ENCODE results near the gene MAPT.
"Not testable (repeated sequence)": the region's sequence is repeated elsewhere in the genome, so short reads cannot be mapped to it uniquely, and the experiment has no call there.

The MAPT gene

GRCh38 chr17:46012506-46013079 lies 118.2 kb downstream of the MAPT start:
- Mint-ChIP-seq H3K9me3 (no peaks in the 10 kb centered on the region), H3K27me3 (peaks cover 4% of the 10 kb centered on the region), H3K36me3 (ENCODE audit: low read depth) (no peaks in the 10 kb centered on the region), H3K27ac (no peak overlapping the region), H3K4me3 (no peak overlapping the region), H3K4me1 (ENCODE audit: low read depth) (no peaks in the 10 kb centered on the region)
- intact Hi-C loops (cut with micrococcal nuclease): no loop called here

GRCh38 chr17:46013127-46013501 lies 118.8 kb downstream of the MAPT start:
- intact Hi-C loops (cut with micrococcal nuclease): no loop called here
- no peaks in the 10 kb centered on the region for H3K4me1 Mint-ChIP-seq (ENCODE audit: low read depth)
- H3K9me3 Mint-ChIP-seq: no peaks in the 10 kb centered on the region
- H3K4me3 Mint-ChIP-seq: no peak overlapping the region
- H3K27me3 Mint-ChIP-seq: peaks cover 3% of the 10 kb centered on the region
- H3K36me3 Mint-ChIP-seq (ENCODE audit: low read depth): no peaks in the 10 kb centered on the region
- no peak overlapping the region for H3K27ac Mint-ChIP-seq

GRCh38 chr17:46013502-46014165 lies 119.3 kb downstream of the MAPT start:
- Mint-ChIP-seq H3K27me3 (peaks cover 2% of the 10 kb centered on the region), H3K27ac (no peak overlapping the region), H3K4me1 (ENCODE audit: low read depth) (no peaks in the 10 kb centered on the region), H3K36me3 (ENCODE audit: low read depth) (no peaks in the 10 kb centered on the region), H3K4me3 (no peak overlapping the region), H3K9me3 (no peaks in the 10 kb centered on the region)
- intact Hi-C loops (cut with micrococcal nuclease): no loop called here

- intact Hi-C loops (cut with micrococcal nuclease); H3K4me1 Mint-ChIP-seq (ENCODE audit: low read depth); H3K27me3 Mint-ChIP-seq; H3K9me3 Mint-ChIP-seq; H3K4me3 Mint-ChIP-seq: not testable (repeated sequence)
- peaks cover 21% of the 10 kb centered on the region for H3K36me3 Mint-ChIP-seq (ENCODE audit: low read depth)
- peak overlapping the region; percentile 86 for H3K27ac Mint-ChIP-seq
Measured at GRCh38 chr17:46019408-46019925, 125.1 kb downstream of the MAPT start.

- no peak overlapping the region for H3K4me3 Mint-ChIP-seq
- H3K27ac Mint-ChIP-seq: peak overlapping the region; percentile 86
- peaks cover 16% of the 10 kb centered on the region for H3K4me1 Mint-ChIP-seq (ENCODE audit: low read depth)
- intact Hi-C loops (cut with micrococcal nuclease): no loop called here
- H3K27me3 Mint-ChIP-seq: no peaks in the 10 kb centered on the region
- H3K36me3 Mint-ChIP-seq (ENCODE audit: low read depth): peaks cover 29% of the 10 kb centered on the region
- H3K9me3 Mint-ChIP-seq: no peaks in the 10 kb centered on the region
Measured at GRCh38 chr17:46020023-46020761, 125.8 kb downstream of the MAPT start.

GRCh38 chr17:46020998-46021397 lies 126.6 kb downstream of the MAPT start:
- intact Hi-C loops (cut with micrococcal nuclease): no loop called here
- Mint-ChIP-seq H3K27me3 (no peaks in the 10 kb centered on the region), H3K4me1 (ENCODE audit: low read depth) (peaks cover 24% of the 10 kb centered on the region), H3K36me3 (ENCODE audit: low read depth) (peaks cover 37% of the 10 kb centered on the region), H3K27ac (peak overlapping the region; percentile 86), H3K9me3 (no peaks in the 10 kb centered on the region), H3K4me3 (no peak overlapping the region)

- peaks cover 48% of the 10 kb centered on the region for H3K4me1 Mint-ChIP-seq (ENCODE audit: low read depth)
- H3K9me3 Mint-ChIP-seq; H3K4me3 Mint-ChIP-seq; H3K27me3 Mint-ChIP-seq; intact Hi-C loops (cut with micrococcal nuclease): not testable (repeated sequence)
- H3K36me3 Mint-ChIP-seq (ENCODE audit: low read depth): peaks cover 39% of the 10 kb centered on the region
- H3K27ac Mint-ChIP-seq: peak overlapping the region; percentile 96
Measured at GRCh38 chr17:46023366-46023765, 129.0 kb downstream of the MAPT start.

GRCh38 chr17:46023783-46024388 lies 129.5 kb downstream of the MAPT start:
- Mint-ChIP-seq H3K27ac (peak overlapping the region; percentile 96), H3K27me3 (no peaks in the 10 kb centered on the region), H3K4me3 (no peak overlapping the region), H3K4me1 (ENCODE audit: low read depth) (peaks cover 53% of the 10 kb centered on the region), H3K36me3 (ENCODE audit: low read depth) (peaks cover 40% of the 10 kb centered on the region), H3K9me3 (no peaks in the 10 kb centered on the region)
- intact Hi-C loops (cut with micrococcal nuclease): no loop called here

- peaks cover 47% of the 10 kb centered on the region for H3K36me3 Mint-ChIP-seq (ENCODE audit: low read depth)
- H3K4me3 Mint-ChIP-seq: no peak overlapping the region
- no peaks in the 10 kb centered on the region for H3K27me3 Mint-ChIP-seq
- peaks cover 60% of the 10 kb centered on the region for H3K4me1 Mint-ChIP-seq (ENCODE audit: low read depth)
- H3K9me3 Mint-ChIP-seq: no peaks in the 10 kb centered on the region
- intact Hi-C loops (cut with micrococcal nuclease): no loop called here
- H3K27ac Mint-ChIP-seq: peak overlapping the region; percentile 96
Measured at GRCh38 chr17:46024590-46024989, 130.2 kb downstream of the MAPT start.

GRCh38 chr17:46025060-46025459 lies 130.7 kb downstream of the MAPT start:
- intact Hi-C loops (cut with micrococcal nuclease): no loop called here
- no peaks in the 10 kb centered on the region for H3K9me3 Mint-ChIP-seq
- no peak overlapping the region for H3K4me3 Mint-ChIP-seq
- no peaks in the 10 kb centered on the region for H3K27me3 Mint-ChIP-seq
- peaks cover 59% of the 10 kb centered on the region for H3K4me1 Mint-ChIP-seq (ENCODE audit: low read depth)
- peak overlapping the region; percentile 96 for H3K27ac Mint-ChIP-seq
- H3K36me3 Mint-ChIP-seq (ENCODE audit: low read depth): peaks cover 51% of the 10 kb centered on the region

GRCh38 chr17:46025510-46026165 lies 131.3 kb downstream of the MAPT start:
- Mint-ChIP-seq H3K4me1 (ENCODE audit: low read depth) (peaks cover 59% of the 10 kb centered on the region), H3K9me3 (no peaks in the 10 kb centered on the region), H3K27ac (peak overlapping the region; percentile 96), H3K27me3 (no peaks in the 10 kb centered on the region), H3K4me3 (peak overlapping the region; percentile 35), H3K36me3 (ENCODE audit: low read depth) (peaks cover 57% of the 10 kb centered on the region)
- intact Hi-C loops (cut with micrococcal nuclease): no loop called here

GRCh38 chr17:46026166-46027047 lies 132.1 kb downstream of the MAPT start:
- Mint-ChIP-seq H3K9me3 (no peaks in the 10 kb centered on the region), H3K27ac (peak overlapping the region; percentile 96), H3K4me3 (peak overlapping the region; percentile 35), H3K27me3 (no peaks in the 10 kb centered on the region), H3K4me1 (ENCODE audit: low read depth) (peaks cover 61% of the 10 kb centered on the region), H3K36me3 (ENCODE audit: low read depth) (peaks cover 65% of the 10 kb centered on the region)
- intact Hi-C loops (cut with micrococcal nuclease): no loop called here

All from dendritic cell treated with granulocyte-macrophage colony-stimulating factor and Interleukin-4, amounts not matched to agents 40 ng/mL and 50 ng/mL, for 4 days (primary cell).